GM23338 (cell line): Measurements from ENCODE around the gene CLIP2. TPM values are rescaled to one million over a fixed set of nuclear protein-coding genes. Genes with fewer than 3 reads are reported as not detected.

ENCODE experiments used
- ATAC-seq: fragments of 200-7000 bp; cut with Tn5 transposase; 3 replicates; pipeline ENCODE4 v1.9.1; 2020
- DNase-seq: peaks from one replicate; pipeline ENCODE4 v3.0.0-alpha.2; 2015; ENCODE audit warnings: low spot score
- H2AFZ ChIP-seq: fragments of 200-600 bp; sonication (generic); 2 replicates; pipeline ENCODE4 v1.8.0; 2016; ENCODE audit warnings: antibody characterized with exemption, mild to moderate bottlenecking, moderate library complexity
- H3F3A ChIP-seq: fragments of 200-600 bp; sonication (generic); replicated peaks from 2 replicates; pipeline ENCODE4 v1.8.0; 2017; ENCODE audit warnings: antibody characterized with exemption, mixed run types, low read depth
- H3K27ac ChIP-seq: fragments of 200-600 bp; sonication (generic); 2 replicates; pipeline ENCODE4 v1.6.1; 2016; ENCODE audit warnings: low read depth
- H3K27me3 ChIP-seq: fragments of 200-600 bp; sonication (generic); 2 replicates; pipeline ENCODE4 v1.8.0; 2016; ENCODE audit warnings: mild to moderate bottlenecking, mixed run types, moderate library complexity; ENCODE audit not compliant: insufficient read depth
- H3K36me3 ChIP-seq: fragments of 200-600 bp; sonication (generic); 2 replicates; pipeline ENCODE4 v1.8.0; 2016; ENCODE audit warnings: mild to moderate bottlenecking; ENCODE audit not compliant: insufficient read depth
- H3K4me1 ChIP-seq: fragments of 200-600 bp; sonication (generic); 2 replicates; pipeline ENCODE4 v1.8.0; 2016; ENCODE audit warnings: mild to moderate bottlenecking, moderate library complexity; ENCODE audit not compliant: insufficient read depth
- H3K4me2 ChIP-seq: fragments of 200-600 bp; sonication (generic); 2 replicates; pipeline ENCODE4 v1.7.1; 2017; ENCODE audit warnings: mixed run types
- H3K4me3 ChIP-seq: fragments of 200-600 bp; sonication (generic); 2 replicates; pipeline ENCODE4 v1.6.1; 2016; ENCODE audit warnings: mixed run types
- H3K79me2 ChIP-seq: fragments of 200-600 bp; sonication (generic); replicated peaks from 2 replicates; pipeline ENCODE4 v1.8.0; 2017; ENCODE audit warnings: mild to moderate bottlenecking; ENCODE audit not compliant: insufficient read depth
- H3K9me2 ChIP-seq: fragments of 200-600 bp; sonication (generic); 2 replicates; pipeline ENCODE4 v1.8.0; 2017; ENCODE audit not compliant: insufficient read depth
- H4K20me1 ChIP-seq: fragments of 200-600 bp; sonication (generic); replicated peaks from 2 replicates; pipeline ENCODE4 v1.8.0; 2017; ENCODE audit warnings: mild to moderate bottlenecking; ENCODE audit not compliant: insufficient read depth
- H3K27ac Mint-ChIP-seq: 2 replicates; pipeline ENCODE4 v1.8.0; 2020; ENCODE audit warnings: inconsistent platforms, mild to moderate bottlenecking, moderate library complexity, mixed read lengths
- H3K27me3 Mint-ChIP-seq: 3 replicates; pipeline ENCODE4 v1.8.0; 2022; ENCODE audit warnings: low read depth, mild to moderate bottlenecking, moderate library complexity, mixed read lengths, inconsistent platforms; ENCODE audit not compliant: insufficient read depth, poor library complexity
- H3K36me3 Mint-ChIP-seq: 3 replicates; pipeline ENCODE4 v1.8.0; 2021; ENCODE audit warnings: low read depth, mild to moderate bottlenecking, inconsistent platforms, moderate library complexity, mixed read lengths
- H3K4me1 Mint-ChIP-seq: 3 replicates; pipeline ENCODE4 v1.8.0; 2020; ENCODE audit warnings: mild to moderate bottlenecking, inconsistent platforms, mixed read lengths
- H3K4me3 Mint-ChIP-seq: 3 replicates; pipeline ENCODE4 v1.8.0; 2021; ENCODE audit warnings: moderate library complexity, mild to moderate bottlenecking, inconsistent platforms, mixed read lengths
- H3K9me3 Mint-ChIP-seq: 3 replicates; pipeline ENCODE4 v1.8.0; 2020; ENCODE audit warnings: moderate library complexity, mild to moderate bottlenecking, inconsistent platforms, mixed read lengths
- CREB1 ChIP-seq: fragments of 250-450 bp; sonication (Bioruptor Pico); IDR thresholded peaks from 2 replicates; pipeline ENCODE4 v1.5.0; 2020; ENCODE audit warnings: low read depth, mild to moderate bottlenecking, moderate library complexity
- ETS1 ChIP-seq: IDR thresholded peaks from 2 replicates; pipeline ENCODE4 v1.6.1; 2016; ENCODE audit warnings: antibody characterized with exemption
- EZH2 ChIP-seq: fragments of 200-600 bp; sonication (generic); IDR thresholded peaks from one replicate; pipeline ENCODE4 v1.8.0; 2017; ENCODE audit warnings: antibody characterized with exemption, mild to moderate bottlenecking, low read depth; ENCODE audit not compliant: unreplicated experiment
- EZH2phosphoT487 ChIP-seq: fragments of 200-600 bp; sonication (generic); IDR thresholded peaks from one replicate; pipeline ENCODE4 v1.8.1; 2018; ENCODE audit warnings: antibody characterized with exemption; ENCODE audit not compliant: unreplicated experiment
- NANOG ChIP-seq: IDR thresholded peaks from 2 replicates; pipeline ENCODE4 v1.6.1; 2016; ENCODE audit warnings: antibody characterized with exemption, borderline replicate concordance
- STAT1 ChIP-seq: IDR thresholded peaks from one replicate; pipeline ENCODE4 v1.6.1; 2016; ENCODE audit warnings: antibody characterized with exemption; ENCODE audit not compliant: unreplicated experiment
- ZNF331 ChIP-seq: fragments of 250-450 bp; sonication (Bioruptor Pico); IDR thresholded peaks from 2 replicates; pipeline ENCODE4 v1.5.0; 2020; ENCODE audit warnings: low read depth, mild to moderate bottlenecking, moderate library complexity
- polyA plus RNA-seq: library from polyadenylated mRNA; unstranded; fragments of >200 nt; fragmentation: Nextera tagmentation; extraction: Ambion mirVana; gene quantifications from 2 replicates; pipeline ENCODE4 v1.2.1, GENCODE V29; 2016
- total RNA-seq: library from RNA; depleted of rRNA; stranded (reverse); fragments of >200 nt; shearing (Covaris generic); gene quantifications from 2 replicates; pipeline ENCODE4 v1.2.3, GENCODE V29; 2014
- TF ChIP-seq, protein P1 (sequence below), 2 experiments: fragments of 200-600 bp in 1 of 2; sonication (generic) in 1 of 2; conservative IDR thresholded peaks; 2 replicates each; pipeline versions ENCODE4 v1.5.1 to v1.6.1; 2016 to 2017; ENCODE audit warnings: antibody characterized with exemption in 2 of 2, low read depth in 2 of 2, mild to moderate bottlenecking in 2 of 2, moderate library complexity in 1 of 2

The CLIP2 gene
- total and polyA plus RNA-seq, 2 experiments from 2014 or later = 8.1 to 51.9 TPM

DNA sequence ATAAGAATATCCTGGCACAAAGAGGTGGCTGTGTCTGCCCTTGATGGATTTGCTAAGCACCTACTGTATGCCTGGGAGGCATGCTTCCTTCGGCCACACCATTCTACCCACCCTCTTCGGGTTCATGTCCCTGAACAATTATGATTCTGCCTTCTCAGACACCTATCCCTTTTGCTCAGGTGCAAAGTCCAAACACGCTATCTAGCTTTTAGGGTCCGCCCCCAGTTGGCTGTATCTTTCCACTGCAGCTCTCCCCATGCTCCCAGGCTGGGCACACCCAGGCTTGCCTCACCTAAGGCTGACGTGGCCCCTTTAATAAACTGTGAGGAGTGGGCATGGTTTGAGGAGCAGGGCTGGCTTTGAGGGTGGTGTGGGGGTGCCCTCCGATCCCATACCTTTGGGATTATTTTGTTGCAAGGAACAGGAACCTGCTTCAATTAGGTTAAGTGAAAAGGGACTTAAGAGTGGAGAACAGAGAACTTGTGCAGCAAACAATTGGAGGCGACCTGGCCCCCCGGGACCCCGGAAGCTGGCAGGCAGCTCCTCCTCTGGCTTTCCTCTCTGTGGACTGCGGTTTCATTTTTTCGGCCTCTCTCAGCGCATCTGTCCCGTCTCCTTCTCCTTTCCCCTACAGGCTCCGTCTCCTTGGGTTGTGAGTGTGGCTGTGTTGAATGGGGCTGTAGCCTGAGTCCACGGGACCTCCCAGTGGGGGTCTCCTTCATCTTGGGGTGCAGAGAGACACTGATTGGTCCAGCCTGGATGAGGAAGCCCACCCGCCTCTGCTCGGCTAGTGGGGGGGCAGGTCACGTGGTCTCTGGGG is 3.8 kb downstream of the CLIP2 start:
- no peaks in the 10 kb centered on the region for H3K36me3 ChIP-seq
- Mint-ChIP-seq H3K27me3 (peaks cover 17% of the 10 kb centered on the region), H3K9me3 (no peaks in the 10 kb centered on the region; the same call in 2 of the 3 replicates), H3K4me1 (peaks cover 51% of the 10 kb centered on the region), H3K36me3 (peaks cover 21% of the 10 kb centered on the region), H3K4me3 (peak overlapping the region; percentile 28; the same call in 1 of the 3 replicates), H3K27ac (peak overlapping the region; percentile 40)
- H3K79me2 ChIP-seq = peaks cover 81% of the 10 kb centered on the region
- DNase-seq (no peak), ATAC-seq (no peak)
- TF ChIP-seq STAT1 = no peak
- TF ChIP-seq ETS1 = no peak
- no peak for TF ChIP-seq EZH2phosphoT487
- no peak for TF ChIP-seq EZH2
- H3F3A ChIP-seq = peaks cover 19% of the 10 kb centered on the region
- H3K27ac ChIP-seq = peak overlapping the region; percentile 55; the same call in 1 of the 2 replicates
- H3K4me3 ChIP-seq = 0 out of 2 replicates have a peak overlapping the region, but pooled peaks have one; percentile 20
- H3K27me3 ChIP-seq = no peaks in the 10 kb centered on the region
- peaks cover 39% of the 10 kb centered on the region for H4K20me1 ChIP-seq
- peaks cover 43% of the 10 kb centered on the region for H3K4me1 ChIP-seq
- no peak overlapping the region for H2AFZ ChIP-seq
- H3K9me2 ChIP-seq = no peaks in the 10 kb centered on the region
- H3K4me2 ChIP-seq = peak overlapping the region; percentile 63

GRCh38 chr7:74293577-74293908 is 4.3 kb downstream of the CLIP2 start:
- Histone ChIP-seq H3K4me2 (peak overlapping the region; percentile 63), H3K4me3 (peak overlapping the region; percentile 17; the same call in 1 of the 2 replicates)

More at GRCh38 chr7:74293577-74293908, 4.3 kb downstream of the CLIP2 start:
- H3K4me1 Mint-ChIP-seq = peaks cover 46% of the 10 kb centered on the region
- no peaks in the 10 kb centered on the region; the same call in 2 of the 3 replicates for H3K9me3 Mint-ChIP-seq
- Histone ChIP-seq H2AFZ (no peak overlapping the region), H3K27me3 (no peaks in the 10 kb centered on the region), H4K20me1 (peaks cover 39% of the 10 kb centered on the region), H3K9me2 (no peaks in the 10 kb centered on the region), H3F3A (peaks cover 17% of the 10 kb centered on the region), H3K36me3 (no peaks in the 10 kb centered on the region), H3K79me2 (peaks cover 84% of the 10 kb centered on the region), H3K4me1 (peaks cover 37% of the 10 kb centered on the region), H3K27ac (peak overlapping the region; percentile 85; the same call in 1 of the 2 replicates)
- peak overlapping the region; percentile 40 for H3K27ac Mint-ChIP-seq
- DNase-seq (no peak), ATAC-seq (no peak)
- peaks cover 15% of the 10 kb centered on the region for H3K27me3 Mint-ChIP-seq
- TF ChIP-seq, protein P1, sequence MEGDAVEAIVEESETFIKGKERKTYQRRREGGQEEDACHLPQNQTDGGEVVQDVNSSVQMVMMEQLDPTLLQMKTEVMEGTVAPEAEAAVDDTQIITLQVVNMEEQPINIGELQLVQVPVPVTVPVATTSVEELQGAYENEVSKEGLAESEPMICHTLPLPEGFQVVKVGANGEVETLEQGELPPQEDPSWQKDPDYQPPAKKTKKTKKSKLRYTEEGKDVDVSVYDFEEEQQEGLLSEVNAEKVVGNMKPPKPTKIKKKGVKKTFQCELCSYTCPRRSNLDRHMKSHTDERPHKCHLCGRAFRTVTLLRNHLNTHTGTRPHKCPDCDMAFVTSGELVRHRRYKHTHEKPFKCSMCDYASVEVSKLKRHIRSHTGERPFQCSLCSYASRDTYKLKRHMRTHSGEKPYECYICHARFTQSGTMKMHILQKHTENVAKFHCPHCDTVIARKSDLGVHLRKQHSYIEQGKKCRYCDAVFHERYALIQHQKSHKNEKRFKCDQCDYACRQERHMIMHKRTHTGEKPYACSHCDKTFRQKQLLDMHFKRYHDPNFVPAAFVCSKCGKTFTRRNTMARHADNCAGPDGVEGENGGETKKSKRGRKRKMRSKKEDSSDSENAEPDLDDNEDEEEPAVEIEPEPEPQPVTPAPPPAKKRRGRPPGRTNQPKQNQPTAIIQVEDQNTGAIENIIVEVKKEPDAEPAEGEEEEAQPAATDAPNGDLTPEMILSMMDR (conservative IDR thresholded peaks at IDR 0.05; ENCODE audit: low read depth in 2 of 2) = no peak
- TF ChIP-seq ZNF331 = no peak
- no peak for TF ChIP-seq ETS1
- TF ChIP-seq CREB1 (CRISPR knock-in tag) = no peak
- no peak for TF ChIP-seq NANOG
- no peak for TF ChIP-seq STAT1
- TF ChIP-seq EZH2 = no peak
- H3K4me3 Mint-ChIP-seq = peak overlapping the region; percentile 28; the same call in 1 of the 3 replicates
- H3K36me3 Mint-ChIP-seq = peaks cover 21% of the 10 kb centered on the region
